Esophagus muscularis mucosa (tissue), 3 donors: ENCODE results near the gene MCF2.

Experiments
- CTCF ChIP-seq, 3 experiments: fragments of 200-600 bp in 2 of 3; fragments of 450-650 bp in 1 of 3; sonication (generic) in 2 of 3; IDR thresholded peaks; one replicate each; pipeline ENCODE4 v1.5.1; 2017 to 2019; ENCODE audit warnings: antibody characterized with exemption in 3 of 3, mild to moderate bottlenecking in 2 of 3, moderate library complexity in 1 of 3
- POLR2A ChIP-seq: fragments of 450-650 bp; IDR thresholded peaks from one replicate; pipeline ENCODE4 v1.6.1; 2017; ENCODE audit warnings: antibody characterized with exemption, moderate library complexity, mild to moderate bottlenecking, low read depth
- POLR2AphosphoS5 ChIP-seq, 2 donors: sonication (generic); formaldehyde crosslinking; IDR thresholded peaks; one replicate each; pipeline ENCODE4 v1.6.1; 2017; ENCODE audit warnings: antibody characterized with exemption in 2 of 2

- TF ChIP-seq POLR2A (no peak), CTCF (IDR thresholded peaks at IDR 0.05) (no peak), POLR2AphosphoS5 (IDR thresholded peaks at IDR 0.05) (no peak)
Measured at GRCh38 chrX:139532834-139533233, 175.1 kb downstream of the MCF2 start.
